Measurements from ENCODE around the gene MFSD2B.

DNA sequence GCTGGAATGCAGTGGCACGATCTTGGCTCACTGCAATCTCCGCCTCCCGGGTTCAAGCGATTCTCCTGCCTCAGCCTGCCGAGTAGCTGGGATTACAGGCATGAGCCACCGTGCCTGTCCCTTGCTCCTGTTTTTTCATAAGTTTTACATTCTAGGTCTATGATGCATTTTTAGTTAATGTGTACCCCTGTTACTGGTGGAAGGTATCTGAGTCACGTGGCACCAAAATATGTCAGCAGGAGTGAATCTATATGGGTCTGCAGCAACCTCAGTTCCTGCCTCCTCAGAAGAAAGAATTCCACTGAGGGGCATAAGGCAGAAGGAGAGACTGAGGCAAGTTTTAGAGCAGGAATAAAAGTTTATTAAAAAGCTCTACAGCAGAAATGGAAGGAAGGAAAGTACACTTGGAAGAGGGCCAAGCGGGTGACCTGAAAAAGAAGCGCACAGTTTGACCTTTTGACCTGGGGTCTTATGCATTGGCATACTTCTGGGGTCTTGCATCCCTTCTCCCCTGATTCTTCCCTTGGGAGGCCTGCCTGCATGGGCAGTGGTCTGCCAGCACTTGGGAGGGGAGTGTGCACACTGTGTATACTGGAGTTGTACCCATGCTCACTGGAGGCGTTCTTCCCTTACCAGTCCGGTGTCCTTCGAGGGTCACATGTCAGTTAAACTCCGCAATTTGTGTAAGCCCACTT is 1.1 kb upstream of the MFSD2B start:
- TF ChIP-seq EZH2 (IDR thresholded peaks at IDR 0.05; ENCODE audit: insufficient read depth, low read length): no peak
- TF ChIP-seq, protein P1, sequence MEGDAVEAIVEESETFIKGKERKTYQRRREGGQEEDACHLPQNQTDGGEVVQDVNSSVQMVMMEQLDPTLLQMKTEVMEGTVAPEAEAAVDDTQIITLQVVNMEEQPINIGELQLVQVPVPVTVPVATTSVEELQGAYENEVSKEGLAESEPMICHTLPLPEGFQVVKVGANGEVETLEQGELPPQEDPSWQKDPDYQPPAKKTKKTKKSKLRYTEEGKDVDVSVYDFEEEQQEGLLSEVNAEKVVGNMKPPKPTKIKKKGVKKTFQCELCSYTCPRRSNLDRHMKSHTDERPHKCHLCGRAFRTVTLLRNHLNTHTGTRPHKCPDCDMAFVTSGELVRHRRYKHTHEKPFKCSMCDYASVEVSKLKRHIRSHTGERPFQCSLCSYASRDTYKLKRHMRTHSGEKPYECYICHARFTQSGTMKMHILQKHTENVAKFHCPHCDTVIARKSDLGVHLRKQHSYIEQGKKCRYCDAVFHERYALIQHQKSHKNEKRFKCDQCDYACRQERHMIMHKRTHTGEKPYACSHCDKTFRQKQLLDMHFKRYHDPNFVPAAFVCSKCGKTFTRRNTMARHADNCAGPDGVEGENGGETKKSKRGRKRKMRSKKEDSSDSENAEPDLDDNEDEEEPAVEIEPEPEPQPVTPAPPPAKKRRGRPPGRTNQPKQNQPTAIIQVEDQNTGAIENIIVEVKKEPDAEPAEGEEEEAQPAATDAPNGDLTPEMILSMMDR (IDR thresholded peaks at IDR 0.05; ENCODE audit: insufficient read depth, low read depth, low read length): no peak
